ENCODE results near the gene SHROOM2.
A peak's percentile ranks its signal among the peaks of the same experiment; 100 is the strongest.
"Not testable (repeated sequence)": the region's sequence is repeated elsewhere in the genome, so short reads cannot be mapped to it uniquely, and the experiment has no call there.

SHROOM2 gene

DNA sequence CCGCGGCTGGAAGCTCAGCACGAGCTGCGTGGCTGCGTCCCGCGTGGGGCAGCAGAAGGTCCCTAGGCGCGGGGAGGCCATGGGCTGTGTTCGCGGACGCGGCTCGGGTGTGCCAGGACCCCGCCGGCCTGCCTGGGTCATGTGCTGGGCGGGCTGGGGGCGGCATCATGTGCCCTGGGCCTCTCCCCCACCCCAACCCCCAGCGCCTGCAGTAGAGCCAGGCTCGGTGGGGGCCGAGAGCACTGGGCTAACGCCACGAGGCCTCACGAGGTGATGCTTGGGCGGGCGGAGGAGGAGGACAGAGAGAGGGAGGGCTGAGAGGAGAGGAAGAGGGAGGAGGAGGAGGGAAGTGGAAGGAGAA is 20.5 kb upstream of the SHROOM2 start, which contains the start of gene GPR143:
TSS of gene GPR143 (minus strand) at position 111 of the 361 bp plus-strand sequence. CDS start at position 81, 30 bp downstream.
- no peak for DNase-seq (ENCODE audit: low read depth)
- no peak within 1 kb of the TSS for H3K4me3 ChIP-seq (ENCODE audit: low read depth, low read length)
- TF ChIP-seq, protein P1, sequence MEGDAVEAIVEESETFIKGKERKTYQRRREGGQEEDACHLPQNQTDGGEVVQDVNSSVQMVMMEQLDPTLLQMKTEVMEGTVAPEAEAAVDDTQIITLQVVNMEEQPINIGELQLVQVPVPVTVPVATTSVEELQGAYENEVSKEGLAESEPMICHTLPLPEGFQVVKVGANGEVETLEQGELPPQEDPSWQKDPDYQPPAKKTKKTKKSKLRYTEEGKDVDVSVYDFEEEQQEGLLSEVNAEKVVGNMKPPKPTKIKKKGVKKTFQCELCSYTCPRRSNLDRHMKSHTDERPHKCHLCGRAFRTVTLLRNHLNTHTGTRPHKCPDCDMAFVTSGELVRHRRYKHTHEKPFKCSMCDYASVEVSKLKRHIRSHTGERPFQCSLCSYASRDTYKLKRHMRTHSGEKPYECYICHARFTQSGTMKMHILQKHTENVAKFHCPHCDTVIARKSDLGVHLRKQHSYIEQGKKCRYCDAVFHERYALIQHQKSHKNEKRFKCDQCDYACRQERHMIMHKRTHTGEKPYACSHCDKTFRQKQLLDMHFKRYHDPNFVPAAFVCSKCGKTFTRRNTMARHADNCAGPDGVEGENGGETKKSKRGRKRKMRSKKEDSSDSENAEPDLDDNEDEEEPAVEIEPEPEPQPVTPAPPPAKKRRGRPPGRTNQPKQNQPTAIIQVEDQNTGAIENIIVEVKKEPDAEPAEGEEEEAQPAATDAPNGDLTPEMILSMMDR (IDR thresholded peaks at IDR 0.05; ENCODE audit: control insufficient read depth, extremely low read depth, insufficient read depth): no peak

DNA sequence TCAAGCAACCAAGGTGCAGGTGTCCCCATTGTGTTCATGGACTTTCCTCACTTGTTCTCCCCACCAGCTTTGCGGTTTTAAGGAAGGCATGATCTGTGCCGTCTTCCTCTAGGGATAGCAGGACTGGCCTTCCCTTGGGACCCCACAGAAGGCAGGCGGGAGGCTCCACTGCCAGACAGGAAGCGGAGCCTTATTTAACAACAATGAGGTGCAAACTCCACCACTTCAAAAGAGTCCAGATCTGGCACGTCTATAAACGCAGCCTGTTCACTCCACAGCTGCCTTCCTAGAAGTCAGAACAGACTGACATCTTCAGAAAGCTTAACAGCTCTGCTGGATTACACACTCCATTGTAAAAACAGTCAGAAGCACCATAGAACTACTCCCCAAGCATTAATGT is 18.9 kb upstream of the SHROOM2 start:
- no peak for DNase-seq (ENCODE audit: low read depth)
- TF ChIP-seq, protein P1 (IDR thresholded peaks at IDR 0.05; ENCODE audit: control insufficient read depth, extremely low read depth, insufficient read depth): no peak
- no peak overlapping the region for H3K4me3 ChIP-seq (ENCODE audit: low read depth, low read length)

DNA sequence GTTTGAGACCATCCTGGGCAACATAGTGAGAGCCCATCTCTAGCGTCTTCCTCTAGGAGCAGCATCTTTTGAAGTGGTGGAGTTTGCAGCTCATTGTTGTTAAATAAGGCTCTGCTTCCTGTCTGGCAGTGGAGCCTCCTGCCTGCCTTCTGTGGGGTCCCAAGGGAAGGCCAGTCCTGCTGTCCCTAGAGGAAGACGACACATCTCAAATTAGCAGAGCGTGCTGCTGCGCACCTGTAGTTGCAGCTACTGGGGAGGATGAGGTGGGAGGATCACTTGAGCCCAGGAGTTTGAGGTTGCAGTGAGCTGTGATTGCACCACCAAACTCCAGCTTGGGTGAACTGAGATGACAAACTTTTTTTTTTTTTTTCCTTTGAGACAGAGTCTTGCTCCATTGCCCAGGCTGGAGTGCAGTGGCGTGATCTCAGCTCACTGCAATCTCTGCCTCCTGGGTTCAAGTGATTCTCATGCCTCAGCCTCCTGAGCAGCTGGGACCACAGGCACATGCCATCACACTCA is 17.8 kb upstream of the SHROOM2 start:
- not testable (repeated sequence) for DNase-seq (ENCODE audit: low read depth); H3K4me3 ChIP-seq (ENCODE audit: low read depth, low read length)

DNA sequence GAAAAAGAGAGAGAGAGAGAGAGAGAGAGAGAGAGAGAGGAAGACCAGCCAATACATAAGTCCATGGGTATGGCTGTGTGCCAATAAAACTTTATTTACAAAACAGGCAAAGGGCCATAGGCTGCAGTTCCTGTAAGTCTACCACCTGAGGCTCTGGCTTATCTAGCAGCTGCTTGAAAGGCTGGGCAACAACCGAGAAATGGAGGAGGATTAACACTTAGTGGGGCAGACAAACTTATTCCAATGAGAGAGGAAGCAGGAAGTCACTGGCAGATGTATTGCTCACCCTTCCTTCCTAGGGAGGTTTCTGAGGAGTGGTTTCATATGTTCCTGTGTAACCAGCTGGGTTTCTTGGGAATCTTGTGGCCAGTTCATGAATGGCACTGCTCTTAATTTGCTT is 15.9 kb upstream of the SHROOM2 start:
- no peak overlapping the region for H3K4me3 ChIP-seq (ENCODE audit: low read depth, low read length)
- DNase-seq (ENCODE audit: low read depth): peak; percentile 52
- TF ChIP-seq, protein P1 (IDR thresholded peaks at IDR 0.05; ENCODE audit: control insufficient read depth, extremely low read depth, insufficient read depth): no peak

DNA sequence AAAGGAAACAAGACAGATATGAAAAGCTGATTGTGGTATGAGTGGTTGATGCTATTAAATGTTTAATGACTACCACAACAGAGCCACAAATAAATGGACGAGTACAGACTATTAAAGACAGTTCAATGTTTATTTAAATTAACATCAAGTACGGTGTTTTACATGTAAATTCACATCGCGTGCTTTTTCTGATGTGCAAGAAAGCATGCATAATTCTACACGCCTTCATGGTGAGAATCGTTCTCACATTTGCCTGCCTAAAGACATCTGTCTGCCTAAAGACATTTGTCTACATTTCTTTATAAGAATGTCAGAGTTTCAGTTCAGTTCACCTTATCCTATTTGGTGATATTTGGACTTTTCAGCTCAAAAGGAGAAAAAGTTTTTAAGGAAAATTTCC is 13.3 kb upstream of the SHROOM2 start:
- DNase-seq (ENCODE audit: low read depth): no peak
- TF ChIP-seq, protein P1 (IDR thresholded peaks at IDR 0.05; ENCODE audit: control insufficient read depth, extremely low read depth, insufficient read depth): no peak
- H3K4me3 ChIP-seq (ENCODE audit: low read depth, low read length): no peak overlapping the region

DNA sequence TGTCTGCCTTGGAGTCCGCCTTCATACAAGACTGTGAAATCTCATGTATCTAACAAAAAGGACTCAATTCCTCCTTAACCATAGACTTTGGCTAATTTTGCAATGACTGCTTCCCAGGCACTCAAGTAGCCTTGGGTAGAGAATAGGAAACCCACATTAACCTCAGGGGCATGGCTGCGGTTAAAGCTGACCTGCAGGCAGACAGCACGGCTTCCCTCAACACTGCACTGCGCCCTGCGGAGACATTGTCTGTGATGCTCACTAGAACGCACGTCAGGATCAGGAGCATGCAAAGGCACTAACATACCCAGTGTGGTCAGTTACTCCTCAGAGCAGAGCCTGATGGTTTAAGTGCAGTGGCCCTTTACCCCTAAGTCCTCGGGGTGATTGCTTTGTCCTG is 10.3 kb upstream of the SHROOM2 start:
- TF ChIP-seq, protein P1 (IDR thresholded peaks at IDR 0.05; ENCODE audit: control insufficient read depth, extremely low read depth, insufficient read depth): no peak
- DNase-seq (ENCODE audit: low read depth): no peak

DNA sequence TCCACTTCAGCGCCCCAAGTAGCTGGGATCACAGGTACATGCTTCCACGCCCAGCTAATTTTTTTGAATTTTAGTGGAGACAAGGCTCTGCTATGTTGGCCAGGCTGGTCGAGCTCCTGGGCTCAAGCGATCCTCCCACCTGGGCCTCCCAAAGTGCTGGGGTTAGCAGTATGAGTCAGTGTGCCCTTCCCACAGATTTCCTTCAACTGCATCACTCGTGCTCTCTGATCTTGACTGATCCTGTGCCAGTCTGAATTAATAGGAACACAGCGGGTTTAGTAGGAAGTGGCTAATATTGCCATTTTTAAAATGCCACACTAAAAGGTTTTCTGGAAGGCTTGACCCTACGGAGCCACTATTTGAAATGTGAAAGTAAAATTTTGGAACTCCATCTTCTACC is 4.3 kb upstream of the SHROOM2 start:
- H3K4me3 ChIP-seq (ENCODE audit: low read depth, low read length): no peak overlapping the region
- TF ChIP-seq, protein P1 (IDR thresholded peaks at IDR 0.05; ENCODE audit: control insufficient read depth, extremely low read depth, insufficient read depth): no peak
- no peak for DNase-seq (ENCODE audit: low read depth)

More for the DNA sequence above, 10.3 kb upstream of the SHROOM2 start:
- no peak overlapping the region for H3K4me3 ChIP-seq (ENCODE audit: low read depth, low read length)

All from LNCaP clone FGC (cell line).